Right renal cortex interstitium (tissue), 3 donors: ENCODE data around the gene TOPAZ1. TPM values are rescaled to one million over a fixed set of nuclear protein-coding genes. Genes with fewer than 3 reads are reported as not detected.
"Not testable (repeated sequence)": the region's sequence is repeated elsewhere in the genome, so short reads cannot be mapped to it uniquely, and the experiment has no call there.

ENCODE experiments used
- DNase-seq, 3 donors: peaks; one replicate each; pipeline ENCODE4 v3.0.0-alpha.2; 2013; ENCODE audit warnings: low read depth in 3 of 3, low spot score in 2 of 3
- polyA plus RNA-seq, 3 donors: library from polyadenylated mRNA; unstranded; fragments of 120-200 nt; gene quantifications; one replicate each; pipeline ENCODE4 v1.2.1, GENCODE V29; 2013; ENCODE audit not compliant: insufficient read length in 3 of 3

The TOPAZ1 gene
- polyA plus RNA-seq, 3 donors = not detected

GRCh38 chr3:44326515-44326914 lies 84.8 kb downstream of the TOPAZ1 start:
- no peak for DNase-seq

GRCh38 chr3:44329946-44330345 lies 88.3 kb downstream of the TOPAZ1 start:
- DNase-seq = no peak

GRCh38 chr3:44330444-44330843 lies 88.8 kb downstream of the TOPAZ1 start:
- DNase-seq = no peak

- DNase-seq = no peak
Observed at GRCh38 chr3:44334326-44334725, 92.6 kb downstream of the TOPAZ1 start.

- no peak for DNase-seq
Observed at GRCh38 chr3:44337248-44337785, 95.6 kb downstream of the TOPAZ1 start.

GRCh38 chr3:44338010-44338827 lies 96.5 kb downstream of the TOPAZ1 start, which contains the start of gene TCAIM:
TCAIM (plus strand) TSS chr3:44338766; CDS start chr3:44354783, 16,017 bp downstream.
- peak; percentile 93 to 96 (median 95) for DNase-seq

- no peak for DNase-seq
Observed at GRCh38 chr3:44338828-44339127, 97.1 kb downstream of the TOPAZ1 start.

GRCh38 chr3:44339181-44340057 lies 97.7 kb downstream of the TOPAZ1 start:
- no peak for DNase-seq

GRCh38 chr3:44340058-44340395 lies 98.3 kb downstream of the TOPAZ1 start:
- no peak for DNase-seq

- no peak for DNase-seq
Observed at GRCh38 chr3:44342176-44342790, 100.6 kb downstream of the TOPAZ1 start.

GRCh38 chr3:44343421-44343820 lies 101.7 kb downstream of the TOPAZ1 start:
- no peak for DNase-seq

- DNase-seq = not testable (repeated sequence)
Observed at GRCh38 chr3:44346590-44346989, 104.9 kb downstream of the TOPAZ1 start.

- DNase-seq = no peak
Observed at GRCh38 chr3:44348993-44349392, 107.3 kb downstream of the TOPAZ1 start.

GRCh38 chr3:44353355-44353924 lies 111.8 kb downstream of the TOPAZ1 start:
- DNase-seq = no peak

- no peak for DNase-seq
Observed at GRCh38 chr3:44355362-44356033, 113.8 kb downstream of the TOPAZ1 start.

- DNase-seq = no peak
Observed at GRCh38 chr3:44359146-44359751, 117.6 kb downstream of the TOPAZ1 start.

GRCh38 chr3:44363591-44363990 lies 121.9 kb downstream of the TOPAZ1 start:
- DNase-seq = no peak

- no peak for DNase-seq
Observed at GRCh38 chr3:44365952-44366351, 124.3 kb downstream of the TOPAZ1 start.

- no peak for DNase-seq
Observed at GRCh38 chr3:44375450-44375849, 133.8 kb downstream of the TOPAZ1 start.
